Fibroblast of the aortic adventitia (primary cell): ENCODE measurements around the gene PLEKHA7. TPM values are rescaled to one million over a fixed set of nuclear protein-coding genes. Genes with fewer than 3 reads are reported as not detected.
A peak's percentile ranks its signal among the peaks of the same experiment; 100 is the strongest.
"Not testable (repeated sequence)": the region's sequence is repeated elsewhere in the genome, so short reads cannot be mapped to it uniquely, and the experiment has no call there.

Experiments used
- DNase-seq: peaks from one replicate; pipeline ENCODE4 v3.0.0-alpha.2; 2010; ENCODE audit warnings: low read depth
- H3K4me3 ChIP-seq: 2 replicates; pipeline ENCODE4 v1.5.1; 2011; ENCODE audit warnings: low read depth, mild to moderate bottlenecking, control low read depth, low read length, moderate library complexity
- total RNA-seq: library from RNA; depleted of rRNA; stranded (reverse); fragments of >200 nt; gene quantifications from 2 replicates; pipeline ENCODE4 v1.2.3, GENCODE V29; 2012; ENCODE audit warnings: low replicate concordance
- TF ChIP-seq, protein P1 (sequence below): IDR thresholded peaks from 2 replicates; pipeline ENCODE4 v1.5.1; 2011; ENCODE audit warnings: mild to moderate bottlenecking, low read length, control low read depth, inconsistent platforms; ENCODE audit not compliant: insufficient read depth

PLEKHA7 gene, protein sequence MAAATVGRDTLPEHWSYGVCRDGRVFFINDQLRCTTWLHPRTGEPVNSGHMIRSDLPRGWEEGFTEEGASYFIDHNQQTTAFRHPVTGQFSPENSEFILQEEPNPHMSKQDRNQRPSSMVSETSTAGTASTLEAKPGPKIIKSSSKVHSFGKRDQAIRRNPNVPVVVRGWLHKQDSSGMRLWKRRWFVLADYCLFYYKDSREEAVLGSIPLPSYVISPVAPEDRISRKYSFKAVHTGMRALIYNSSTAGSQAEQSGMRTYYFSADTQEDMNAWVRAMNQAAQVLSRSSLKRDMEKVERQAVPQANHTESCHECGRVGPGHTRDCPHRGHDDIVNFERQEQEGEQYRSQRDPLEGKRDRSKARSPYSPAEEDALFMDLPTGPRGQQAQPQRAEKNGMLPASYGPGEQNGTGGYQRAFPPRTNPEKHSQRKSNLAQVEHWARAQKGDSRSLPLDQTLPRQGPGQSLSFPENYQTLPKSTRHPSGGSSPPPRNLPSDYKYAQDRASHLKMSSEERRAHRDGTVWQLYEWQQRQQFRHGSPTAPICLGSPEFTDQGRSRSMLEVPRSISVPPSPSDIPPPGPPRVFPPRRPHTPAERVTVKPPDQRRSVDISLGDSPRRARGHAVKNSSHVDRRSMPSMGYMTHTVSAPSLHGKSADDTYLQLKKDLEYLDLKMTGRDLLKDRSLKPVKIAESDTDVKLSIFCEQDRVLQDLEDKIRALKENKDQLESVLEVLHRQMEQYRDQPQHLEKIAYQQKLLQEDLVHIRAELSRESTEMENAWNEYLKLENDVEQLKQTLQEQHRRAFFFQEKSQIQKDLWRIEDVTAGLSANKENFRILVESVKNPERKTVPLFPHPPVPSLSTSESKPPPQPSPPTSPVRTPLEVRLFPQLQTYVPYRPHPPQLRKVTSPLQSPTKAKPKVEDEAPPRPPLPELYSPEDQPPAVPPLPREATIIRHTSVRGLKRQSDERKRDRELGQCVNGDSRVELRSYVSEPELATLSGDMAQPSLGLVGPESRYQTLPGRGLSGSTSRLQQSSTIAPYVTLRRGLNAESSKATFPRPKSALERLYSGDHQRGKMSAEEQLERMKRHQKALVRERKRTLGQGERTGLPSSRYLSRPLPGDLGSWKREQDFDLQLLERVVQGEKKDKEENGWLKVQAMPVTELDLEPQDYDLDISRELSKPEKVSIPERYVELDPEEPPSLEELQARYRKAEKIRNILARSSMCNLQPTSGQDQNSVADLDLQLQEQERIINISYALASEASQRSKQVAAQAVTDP
- 0.09 and 0.57 TPM in 2 replicates for total RNA-seq

DNA sequence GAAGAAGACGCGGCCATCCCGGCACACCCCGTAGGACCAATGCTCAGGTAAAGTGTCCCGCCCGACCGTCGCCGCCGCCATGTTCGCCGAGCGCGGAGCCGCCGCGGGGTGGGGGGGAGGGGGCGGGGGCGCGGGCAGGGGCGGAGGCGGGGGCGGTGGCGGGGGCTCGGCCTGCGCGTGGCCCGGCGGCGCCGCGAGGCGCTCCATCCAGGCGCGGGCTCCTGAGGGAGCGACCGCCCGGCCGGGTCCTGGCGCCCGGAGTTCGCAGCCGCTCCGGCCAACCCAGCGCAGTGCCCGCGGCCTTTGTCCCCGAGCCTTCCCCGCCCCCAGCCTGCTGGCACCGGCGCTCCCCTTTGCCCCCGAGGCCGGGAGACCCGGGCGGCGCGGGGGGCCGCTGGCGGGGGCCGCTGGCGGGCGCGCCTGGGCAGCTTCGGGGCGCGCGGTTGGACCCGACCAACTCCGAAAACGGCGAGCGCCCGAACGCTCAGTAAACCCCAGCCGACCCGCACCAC, at the start of gene PLEKHA7:
TSS of gene PLEKHA7 (minus strand) at position 94 of the 512 bp plus-strand sequence. CDS start at position 81, 13 bp downstream.
- TF ChIP-seq, protein P1, sequence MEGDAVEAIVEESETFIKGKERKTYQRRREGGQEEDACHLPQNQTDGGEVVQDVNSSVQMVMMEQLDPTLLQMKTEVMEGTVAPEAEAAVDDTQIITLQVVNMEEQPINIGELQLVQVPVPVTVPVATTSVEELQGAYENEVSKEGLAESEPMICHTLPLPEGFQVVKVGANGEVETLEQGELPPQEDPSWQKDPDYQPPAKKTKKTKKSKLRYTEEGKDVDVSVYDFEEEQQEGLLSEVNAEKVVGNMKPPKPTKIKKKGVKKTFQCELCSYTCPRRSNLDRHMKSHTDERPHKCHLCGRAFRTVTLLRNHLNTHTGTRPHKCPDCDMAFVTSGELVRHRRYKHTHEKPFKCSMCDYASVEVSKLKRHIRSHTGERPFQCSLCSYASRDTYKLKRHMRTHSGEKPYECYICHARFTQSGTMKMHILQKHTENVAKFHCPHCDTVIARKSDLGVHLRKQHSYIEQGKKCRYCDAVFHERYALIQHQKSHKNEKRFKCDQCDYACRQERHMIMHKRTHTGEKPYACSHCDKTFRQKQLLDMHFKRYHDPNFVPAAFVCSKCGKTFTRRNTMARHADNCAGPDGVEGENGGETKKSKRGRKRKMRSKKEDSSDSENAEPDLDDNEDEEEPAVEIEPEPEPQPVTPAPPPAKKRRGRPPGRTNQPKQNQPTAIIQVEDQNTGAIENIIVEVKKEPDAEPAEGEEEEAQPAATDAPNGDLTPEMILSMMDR: no peak
- no peak for DNase-seq
- peak within 1 kb of the TSS; percentile 25 for H3K4me3 ChIP-seq

DNA sequence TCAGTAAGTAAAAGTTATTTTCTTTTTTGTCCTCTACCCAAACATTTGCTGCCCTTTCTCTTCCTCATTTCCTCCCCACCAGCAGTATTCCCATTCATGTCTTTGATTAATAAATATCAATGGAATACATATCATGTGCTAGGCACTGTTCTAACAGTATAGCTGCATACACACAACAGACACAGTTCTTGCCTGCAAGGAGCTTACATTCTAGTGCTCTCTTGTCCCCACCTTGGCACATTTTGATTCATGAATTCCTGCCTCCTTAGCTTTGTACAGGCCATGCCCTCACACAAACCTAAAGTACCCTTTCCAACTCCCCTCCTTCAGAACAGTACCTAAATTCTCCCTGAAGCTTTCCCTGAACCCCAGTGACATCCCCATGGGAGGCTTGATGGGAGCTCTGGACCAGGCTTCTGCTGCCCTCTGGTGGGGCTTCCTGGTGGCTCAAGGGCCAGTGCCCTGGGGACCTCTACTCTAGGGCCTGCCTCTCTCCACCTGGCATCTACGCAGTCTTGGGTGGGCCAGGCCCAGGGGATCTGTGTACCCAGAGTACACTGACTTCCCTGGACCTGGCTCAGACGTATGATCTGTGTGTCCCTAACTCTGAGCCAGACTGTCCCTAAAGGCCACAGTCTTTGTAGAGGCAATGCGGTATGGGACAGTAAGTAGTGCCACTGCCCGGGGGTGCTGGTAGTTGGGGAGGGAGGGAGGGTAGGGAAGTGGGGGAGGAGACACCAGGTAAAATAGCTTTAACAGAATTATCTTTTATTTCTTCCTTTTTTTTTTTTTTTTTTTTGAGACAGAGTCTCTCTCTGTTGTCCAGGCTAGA, 49.2 kb upstream of the PLEKHA7 start:
- peak; percentile 45 for DNase-seq
- no peak overlapping the region for H3K4me3 ChIP-seq
- TF ChIP-seq, protein P1: peak; percentile 77

DNA sequence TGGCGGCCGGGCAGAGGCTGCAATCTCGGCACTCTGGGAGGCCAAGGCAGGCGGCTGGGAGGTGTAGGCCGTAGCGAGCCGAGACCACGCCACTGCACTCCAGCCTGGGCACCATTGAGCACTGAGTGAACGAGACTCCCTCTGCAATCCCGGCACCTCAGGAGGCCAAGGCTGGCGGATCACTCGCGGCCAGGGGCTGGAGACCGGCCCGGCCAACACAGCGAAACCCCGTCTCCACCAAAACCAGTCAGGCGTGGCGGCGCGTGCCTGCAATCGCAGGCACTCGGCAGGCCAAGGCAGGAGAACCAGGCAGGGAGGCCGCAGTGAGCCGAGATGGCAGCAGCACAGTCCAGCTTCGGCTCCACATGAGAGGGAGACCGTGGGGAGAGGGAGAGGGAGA, 36.9 kb upstream of the PLEKHA7 start:
- not testable (repeated sequence) for DNase-seq, H3K4me3 ChIP-seq

DNA sequence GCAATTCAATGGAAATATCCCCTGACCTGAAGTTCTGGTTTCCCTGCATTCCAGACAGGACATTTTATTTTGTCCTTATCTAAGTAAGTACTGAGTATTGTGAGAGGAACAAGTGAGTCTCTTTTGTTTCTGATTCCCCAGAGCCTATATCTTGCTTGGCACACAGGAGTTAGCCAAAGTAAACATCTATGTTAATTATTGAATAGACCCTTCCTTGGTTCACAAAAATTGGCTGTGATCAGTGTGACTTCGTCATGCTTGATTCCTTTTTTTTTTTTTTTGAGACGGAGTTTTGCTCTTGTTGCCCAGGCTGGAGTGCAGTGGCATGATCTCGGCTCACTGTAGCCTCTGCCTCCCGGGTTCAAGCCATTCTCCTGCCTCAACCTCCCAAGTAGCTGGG, 34.3 kb upstream of the PLEKHA7 start:
- not testable (repeated sequence) for H3K4me3 ChIP-seq, DNase-seq

DNA sequence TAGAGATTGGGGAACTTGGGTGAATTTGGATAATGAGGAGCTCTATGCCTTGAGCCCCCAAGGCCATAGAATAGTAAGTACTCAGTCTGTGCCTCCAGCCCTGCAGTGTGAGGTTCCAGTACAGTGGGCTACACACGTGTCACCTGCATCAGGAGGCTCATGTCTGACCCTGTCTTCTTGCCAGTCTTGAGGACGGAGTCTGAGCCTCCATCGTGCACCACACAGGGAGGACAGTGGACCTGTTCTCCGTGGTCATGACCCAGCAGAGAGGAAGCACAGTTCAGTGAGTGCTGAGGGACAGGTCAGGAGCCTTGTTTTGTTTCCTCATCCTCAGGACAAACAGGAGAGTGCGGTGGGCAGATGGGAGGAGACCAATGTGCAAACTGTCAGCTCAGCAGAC, 32.5 kb upstream of the PLEKHA7 start:
- DNase-seq: no peak
- H3K4me3 ChIP-seq: no peak overlapping the region
- TF ChIP-seq, protein P1: no peak

DNA sequence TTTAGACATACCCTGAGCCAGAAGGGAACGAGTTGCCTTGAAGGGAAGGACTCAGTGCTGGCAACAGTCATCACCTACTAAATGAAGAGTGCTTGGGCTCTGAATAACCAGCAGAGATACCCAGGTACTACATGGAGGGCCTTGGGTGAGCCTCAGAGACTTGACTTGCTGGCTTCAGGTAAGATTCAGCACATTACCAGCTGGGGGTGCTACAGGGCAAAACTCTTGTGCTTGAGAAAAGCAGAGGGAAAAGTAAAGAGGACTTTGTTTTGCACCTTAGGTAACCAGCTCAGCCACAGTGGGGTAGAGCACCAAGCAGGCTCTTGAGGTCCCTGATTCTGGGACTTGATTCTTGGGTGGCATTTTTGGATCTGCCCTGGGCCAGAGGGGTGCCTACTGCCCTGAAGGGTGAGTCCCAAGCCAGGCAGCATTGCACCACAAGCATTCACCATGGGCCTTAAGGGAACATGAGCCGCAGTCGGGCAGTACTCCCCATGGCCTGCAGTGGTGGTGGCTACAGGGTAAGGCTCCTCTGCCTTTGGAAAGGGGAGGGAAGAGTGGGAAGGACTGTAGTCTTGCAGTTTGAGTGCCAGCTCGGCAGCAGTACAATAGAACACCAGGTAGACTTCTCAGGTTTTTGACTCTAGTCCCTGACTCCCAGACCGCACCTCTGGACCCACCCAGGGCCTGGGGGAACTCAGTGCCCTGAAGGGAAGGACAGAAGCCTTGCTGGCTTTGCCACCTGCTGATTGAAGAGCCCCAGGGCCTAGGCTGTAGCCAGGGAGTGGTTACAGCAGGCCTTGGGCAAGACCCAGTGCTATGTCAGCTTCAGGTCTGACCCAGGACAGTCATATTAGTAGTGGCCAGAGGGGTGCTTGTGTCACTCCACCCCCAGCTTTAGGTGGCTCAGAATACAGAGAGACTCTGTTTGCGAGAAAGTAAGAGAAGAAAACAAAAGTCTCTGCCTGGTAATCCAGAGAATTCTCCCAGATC, 22.7 kb upstream of the PLEKHA7 start:
- TF ChIP-seq, protein P1: no peak
- DNase-seq: no peak
- H3K4me3 ChIP-seq: no peak overlapping the region

DNA sequence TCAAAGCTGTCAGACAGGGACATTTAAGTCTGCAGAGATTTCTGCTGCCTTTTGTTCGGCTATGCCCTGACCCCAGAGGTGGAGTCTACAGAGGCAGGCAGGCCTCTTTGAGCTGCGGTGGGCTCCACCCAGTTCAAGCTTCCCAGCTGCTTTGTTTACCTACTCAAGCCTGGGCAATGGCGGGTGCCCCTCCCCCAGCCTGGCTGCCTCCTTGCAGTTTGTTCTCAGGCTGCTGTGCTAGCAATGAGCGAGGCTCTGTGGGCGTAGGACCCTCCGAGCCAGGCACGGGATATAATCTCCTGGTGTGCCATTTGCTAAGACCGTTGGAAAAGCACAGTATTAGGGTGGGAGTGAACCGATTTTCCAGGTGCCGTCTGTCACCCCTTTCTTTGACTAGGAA, 19.8 kb upstream of the PLEKHA7 start:
- not testable (repeated sequence) for DNase-seq, H3K4me3 ChIP-seq
